HCT116 (cell line): ENCODE results near the gene RHOD. TPM values are rescaled to one million over a fixed set of nuclear protein-coding genes. Genes with fewer than 3 reads are reported as not detected.

Experiments used
- ATAC-seq: fragments of 200-7000 bp; cut with Tn5 transposase; 2 replicates; pipeline ENCODE4 v1.9.1; 2020; ENCODE audit warnings: mild to moderate bottlenecking, moderate library complexity
- BruUV-seq: library from RNA; stranded (reverse); fragments of 400-500 nt; replicated peaks from 2 replicates; lab custom pipeline; 2021; lab: Mats Ljungman, UMichigan
- CTCF ChIA-PET: fragments of 300-600 bp; sonication (Branson Sonifier 250); formaldehyde crosslinking; loops from one replicate; lab custom pipeline; 2021; ENCODE audit warnings: antibody characterized with exemption; lab: Charles Lee
- POLR2A ChIA-PET: fragments of 300-600, 350-600 bp; sonication (Branson Sonifier 250); formaldehyde crosslinking; loops from one replicate; lab custom pipeline; 2021; ENCODE audit warnings: antibody characterized with exemption; lab: Charles Lee
- RAD21 ChIA-PET, 2 experiments: fragments of 300-600 bp; sonication (Branson Sonifier 250); formaldehyde crosslinking; loops; one replicate each; lab custom pipeline; 2023; ENCODE audit warnings: low total read pairs in 2 of 2; ENCODE audit not compliant: uncharacterized antibody in 2 of 2, unreplicated experiment in 2 of 2, low non-redundant PET in 1 of 2; lab: Charles Lee
- DNase-seq: peaks from one replicate; pipeline ENCODE4 v3.0.0-alpha.2; 2010; ENCODE audit warnings: low read depth, low spot score
- H2AFZ ChIP-seq: fragments of 200-600 bp; shearing (Covaris generic), sonication (generic); 2 replicates; pipeline ENCODE4 v1.6.1; 2017; ENCODE audit warnings: low read depth, mixed run types, mixed read lengths, antibody characterized with exemption, low read length; ENCODE audit not compliant: poor library complexity, severe bottlenecking
- H3K27ac ChIP-seq: 2 replicates; pipeline ENCODE4 v1.5.1; 2012; ENCODE audit warnings: low read depth, low read length
- H3K27me3 ChIP-seq: fragments of 200-600 bp; sonication (generic); 2 replicates; pipeline ENCODE4 v1.6.1; 2016; ENCODE audit warnings: mixed run types, low read length, mixed read lengths; ENCODE audit not compliant: insufficient read depth
- H3K36me3 ChIP-seq, 2 experiments: fragments of 200-500 bp in 1 of 2; fragments of 200-600 bp in 1 of 2; sonication (Bioruptor generic) in 1 of 2; sonication (generic) in 1 of 2; 2 replicates each; pipeline versions ENCODE4 v1.5.1 to v1.6.1; 2014 to 2016; ENCODE audit warnings: low read length in 2 of 2, inconsistent platforms in 1 of 2, mixed read lengths in 1 of 2, mixed run types in 1 of 2; ENCODE audit not compliant: insufficient read depth in 2 of 2, control insufficient read depth in 1 of 2
- H3K4me1 ChIP-seq, 2 experiments: fragments of 200-600 bp in 1 of 2; sonication (generic) in 1 of 2; 2 replicates each; pipeline versions ENCODE4 v1.5.1 to v1.6.1; 2012 to 2017; ENCODE audit warnings: low read length in 2 of 2, inconsistent platforms in 1 of 2, mild to moderate bottlenecking in 1 of 2, mixed read lengths in 1 of 2, mixed run types in 1 of 2, moderate library complexity in 1 of 2; ENCODE audit not compliant: insufficient read depth in 2 of 2, control insufficient read depth in 1 of 2
- H3K4me2 ChIP-seq: fragments of 200-600 bp; sonication (generic); 2 replicates; pipeline ENCODE4 v1.6.1; 2017; ENCODE audit warnings: mixed run types, low read length, mixed read lengths
- H3K4me3 ChIP-seq, 2 experiments: fragments of 200-600 bp in 1 of 2; sonication (generic) in 1 of 2; replicated peaks in 1 of 2; 2 replicates each; pipeline ENCODE4 v1.5.1; 2011 to 2016; ENCODE audit warnings: low read length in 2 of 2, control low read depth in 1 of 2, low read depth in 1 of 2, mild to moderate bottlenecking in 1 of 2, mixed read lengths in 1 of 2, mixed run types in 1 of 2
- H3K79me2 ChIP-seq: fragments of 200-600 bp; sonication (generic); 2 replicates; pipeline ENCODE4 v1.6.1; 2017; ENCODE audit warnings: mild to moderate bottlenecking, mixed run types, low read length, moderate library complexity, mixed read lengths; ENCODE audit not compliant: insufficient read depth
- H3K9ac ChIP-seq: fragments of 200-600 bp; sonication (generic); 2 replicates; pipeline ENCODE4 v1.6.1; 2016; ENCODE audit warnings: low read length, mixed read lengths
- H3K9me2 ChIP-seq: fragments of 200-600 bp; sonication (generic), shearing (Covaris generic); 2 replicates; pipeline ENCODE4 v1.6.1; 2017; ENCODE audit warnings: mixed run types, mild to moderate bottlenecking, moderate library complexity; ENCODE audit not compliant: insufficient read depth
- H3K9me3 ChIP-seq, 2 experiments: fragments of 200-500 bp in 1 of 2; fragments of 200-600 bp in 1 of 2; sonication (Bioruptor generic) in 1 of 2; sonication (generic) in 1 of 2; 2 replicates each; pipeline ENCODE4 v1.6.1; 2014 to 2017; ENCODE audit warnings: low read length in 2 of 2, mixed read lengths in 2 of 2, inconsistent platforms in 1 of 2, low read depth in 1 of 2, mild to moderate bottlenecking in 1 of 2, mixed run types in 1 of 2, moderate library complexity in 1 of 2; ENCODE audit not compliant: control insufficient read depth in 1 of 2, insufficient read depth in 1 of 2
- H4K20me1 ChIP-seq: fragments of 200-600 bp; sonication (generic), shearing (Covaris generic); 2 replicates; pipeline ENCODE4 v1.6.1; 2017; ENCODE audit warnings: mixed run types, mild to moderate bottlenecking, moderate library complexity; ENCODE audit not compliant: insufficient read depth
- ATF3 ChIP-seq: IDR thresholded peaks from 2 replicates; pipeline ENCODE4 v1.6.1; 2012
- CTCF ChIP-seq, 3 experiments: fragments of 200-600 bp in 1 of 3; sonication (generic) in 1 of 3; IDR thresholded peaks in 2 of 3; conservative IDR thresholded peaks in 1 of 3; 2 replicates each; pipeline ENCODE4 v1.5.1; 2012 to 2017; ENCODE audit warnings: low read depth in 2 of 3, low read length in 2 of 3, antibody characterized with exemption in 1 of 3, borderline replicate concordance in 1 of 3, control low read depth in 1 of 3, mild to moderate bottlenecking in 1 of 3, mixed read lengths in 1 of 3, mixed run types in 1 of 3, moderate library complexity in 1 of 3; ENCODE audit not compliant: insufficient read depth in 1 of 3
- EGR1 ChIP-seq: IDR thresholded peaks from 2 replicates; pipeline ENCODE4 v1.6.1; 2012; ENCODE audit warnings: low read depth
- ELF1 ChIP-seq: IDR thresholded peaks from 2 replicates; pipeline ENCODE4 v1.6.1; 2012; ENCODE audit warnings: low read depth, borderline replicate concordance
- EZH2 ChIP-seq: fragments of 200-600 bp; sonication (generic); IDR thresholded peaks from 2 replicates; pipeline ENCODE4 v1.6.1; 2017; ENCODE audit warnings: antibody characterized with exemption, mixed run types
- FOSL1 ChIP-seq: IDR thresholded peaks from 2 replicates; pipeline ENCODE4 v1.6.1; 2012; ENCODE audit warnings: low read depth
- POLR2AphosphoS5 ChIP-seq: IDR thresholded peaks from 2 replicates; pipeline ENCODE4 v1.6.1; 2011; ENCODE audit warnings: mild to moderate bottlenecking, low read depth, low read length, moderate library complexity
- RAD21 ChIP-seq: IDR thresholded peaks from 2 replicates; pipeline ENCODE4 v1.6.1; 2012; ENCODE audit warnings: low read depth, mild to moderate bottlenecking
- SRF ChIP-seq: IDR thresholded peaks from 2 replicates; pipeline ENCODE4 v1.6.1; 2012; ENCODE audit warnings: low read depth
- ZFX ChIP-seq: fragments of 450-650 bp; IDR thresholded peaks from 2 replicates; pipeline ENCODE4 v1.6.1; 2017
- ZNF274 ChIP-seq: fragments of 200-500 bp; sonication (Bioruptor generic); IDR thresholded peaks from 2 replicates; pipeline ENCODE4 v1.6.1; 2014; ENCODE audit warnings: mild to moderate bottlenecking, low read depth, low read length, inconsistent platforms
- intact Hi-C: fragments of 100-400 bp; cut with micrococcal nuclease; formaldehyde crosslinking; loops from 2 replicates; pipeline ENCODE4 v1.10.0; 2022
- total RNA-seq: library from RNA; stranded (reverse); gene quantifications from one replicate; pipeline ENCODE4 v1.2.1, GENCODE V29; 2021; ENCODE audit not compliant: unreplicated experiment

Gene RHOD
- total RNA-seq, 1 experiment from 2014 or later: 42.0 TPM

- intact Hi-C loops: no loop called here
- no TSS peak for BruUV-seq
- H3K79me2 ChIP-seq: no peaks in the 10 kb centered on the region
- H3K4me1 ChIP-seq: peaks cover 28 to 35% of the 10 kb centered on the region in 2 experiments
- ChIA-PET RAD21 (no interaction called here), POLR2A (interaction anchor here (0.8 kb wide), 1 partner anchor 11 kb away, joined by 3 read pairs; the partner anchor contains the start of gene SYT12), CTCF (interaction anchor here (0.8 to 1.2 kb wide), 2 partner anchors 7 to 12 kb away, joined by 3 read pairs; no protein-coding TSS in a partner anchor)
- ATAC-seq (no peak), DNase-seq (no peak)
- no peak overlapping the region for H3K4me3 ChIP-seq
- no peaks in the 10 kb centered on the region for H4K20me1 ChIP-seq
- no peak overlapping the region for H3K9ac ChIP-seq
- H3K27ac ChIP-seq: peak overlapping the region; percentile 25; the same call in 1 of the 2 replicates
- H2AFZ ChIP-seq: no peak overlapping the region
- H3K4me2 ChIP-seq: peak overlapping the region; percentile 47
- no peaks in the 10 kb centered on the region for H3K9me2 ChIP-seq
- H3K27me3 ChIP-seq: no peaks in the 10 kb centered on the region
- no peaks in the 10 kb centered on the region for H3K36me3 ChIP-seq
- no peaks in the 10 kb centered on the region for H3K9me3 ChIP-seq
- no peak for TF ChIP-seq ZNF274
- no peak for TF ChIP-seq FOSL1
- TF ChIP-seq ELF1: no peak
- TF ChIP-seq EGR1: no peak
- no peak for TF ChIP-seq EZH2
- no peak for TF ChIP-seq SRF
- no peak for TF ChIP-seq RAD21
- no peak for TF ChIP-seq CTCF (IDR thresholded peaks at IDR 0.05 in 2 of 3, conservative IDR thresholded peaks at IDR 0.05 in 1 of 3; ENCODE audit: borderline replicate concordance in 1 of 3, insufficient read depth in 1 of 3, low read depth in 2 of 3, low read length in 2 of 3)
- no peak for TF ChIP-seq ATF3
- TF ChIP-seq ZFX: no peak
- TF ChIP-seq POLR2AphosphoS5: no peak
- TF ChIP-seq, all 23 proteins: peak for 0
Measured at GRCh38 chr11:67033661-67034166, 22.9 kb upstream of the RHOD start.
